Mesodermal cell (in vitro differentiated cells): ENCODE measurements around the gene DNAJB9.

Source experiments
- H3K27ac ChIP-seq: 2 replicates; pipeline ENCODE4 v1.7.0; 2013; ENCODE audit warnings: mild to moderate bottlenecking, low read depth, low read length, moderate library complexity; ENCODE audit not compliant: severe bottlenecking
- H3K36me3 ChIP-seq: 2 replicates; pipeline ENCODE4 v1.7.1; 2013; ENCODE audit warnings: mild to moderate bottlenecking, low read length, moderate library complexity; ENCODE audit not compliant: control insufficient read depth, insufficient read depth
- H3K4me1 ChIP-seq: one replicate; pipeline ENCODE4 v1.7.1; 2013; ENCODE audit warnings: mild to moderate bottlenecking, low read length; ENCODE audit not compliant: insufficient read depth, control insufficient read depth, poor library complexity, severe bottlenecking
- H3K4me3 ChIP-seq: 2 replicates; pipeline ENCODE4 v1.7.0; 2013; ENCODE audit warnings: low read length, control low read depth, mild to moderate bottlenecking; ENCODE audit not compliant: insufficient read depth, poor library complexity, severe bottlenecking; ENCODE audit errors: extremely low read depth
- H3K9me3 ChIP-seq: 2 replicates; pipeline ENCODE4 v1.7.1; 2013; ENCODE audit warnings: mild to moderate bottlenecking, low read length, moderate library complexity; ENCODE audit not compliant: control insufficient read depth
- WGBS, 2 experiments: methylation state at CpG; one replicate each; pipeline ENCODE4 v1.1.5; 2013; ENCODE audit warnings: missing lambda C conversion rate in 2 of 2; ENCODE audit not compliant: insufficient coverage in 2 of 2; 5-methylcytosine and 5-hydroxymethylcytosine counted together

Gene DNAJB9

GRCh38 chr7:108605559-108606201, 36.0 kb downstream of the DNAJB9 start:
- Histone ChIP-seq H3K9me3 (no peaks in the 10 kb centered on the region), H3K36me3 (no peaks in the 10 kb centered on the region), H3K4me1 (no peaks in the 10 kb centered on the region), H3K27ac (no peak overlapping the region), H3K4me3 (no peak overlapping the region)
- 93 to 100% methylated on average over 3 to 5 of the region's 7 CpGs for WGBS, 2 experiments

GRCh38 chr7:108609643-108610042, 40.0 kb downstream of the DNAJB9 start:
- H3K4me1 ChIP-seq, result no peaks in the 10 kb centered on the region
- H3K4me3 ChIP-seq, result no peak overlapping the region
- WGBS, 2 experiments, result 100% methylated on average over 1 of the region's 2 CpGs; no CpG with 5 or more reads in 1 of the 2 experiments
- H3K27ac ChIP-seq, result no peak overlapping the region
- H3K36me3 ChIP-seq, result no peaks in the 10 kb centered on the region
- no peaks in the 10 kb centered on the region for H3K9me3 ChIP-seq

GRCh38 chr7:108611268-108611667, 41.6 kb downstream of the DNAJB9 start:
- no peaks in the 10 kb centered on the region for H3K36me3 ChIP-seq

GRCh38 chr7:108613147-108613948, 43.7 kb downstream of the DNAJB9 start:
- Histone ChIP-seq H3K4me3 (no peak overlapping the region), H3K4me1 (no peaks in the 10 kb centered on the region), H3K27ac (no peak overlapping the region), H3K36me3 (no peaks in the 10 kb centered on the region), H3K9me3 (no peaks in the 10 kb centered on the region)
- WGBS, 2 experiments, result 20 to 60% methylated on average over 1 to 2 of the region's 5 CpGs

More at GRCh38 chr7:108611268-108611667, 41.6 kb downstream of the DNAJB9 start:
- Histone ChIP-seq H3K27ac (no peak overlapping the region), H3K9me3 (no peaks in the 10 kb centered on the region), H3K4me1 (no peaks in the 10 kb centered on the region), H3K4me3 (no peak overlapping the region)
- WGBS, 2 experiments, result 80% methylated on average over 1 of the region's 4 CpGs; no CpG with 5 or more reads in 1 of the 2 experiments

GRCh38 chr7:108613949-108614381, 44.3 kb downstream of the DNAJB9 start:
- WGBS, 2 experiments, result 92 to 96% methylated on average over 2 to 3 of the region's 4 CpGs
- H3K27ac ChIP-seq, result no peak overlapping the region
- H3K36me3 ChIP-seq, result no peaks in the 10 kb centered on the region
- no peaks in the 10 kb centered on the region for H3K9me3 ChIP-seq
- no peak overlapping the region for H3K4me3 ChIP-seq
- H3K4me1 ChIP-seq, result no peaks in the 10 kb centered on the region

- no peak overlapping the region for H3K27ac ChIP-seq
- WGBS, 2 experiments, result 85 to 94% methylated on average over 2 to 3 of the region's 3 CpGs
- no peaks in the 10 kb centered on the region for H3K4me1 ChIP-seq
- H3K9me3 ChIP-seq, result no peaks in the 10 kb centered on the region
- no peak overlapping the region for H3K4me3 ChIP-seq
- no peaks in the 10 kb centered on the region for H3K36me3 ChIP-seq
Observed at GRCh38 chr7:108614896-108615295, 45.2 kb downstream of the DNAJB9 start.

- Histone ChIP-seq H3K27ac (no peak overlapping the region), H3K36me3 (no peaks in the 10 kb centered on the region), H3K4me1 (no peaks in the 10 kb centered on the region), H3K4me3 (no peak overlapping the region), H3K9me3 (no peaks in the 10 kb centered on the region)
- 90 to 100% methylated on average over 1 to 2 of the region's 3 CpGs for WGBS, 2 experiments
Observed at GRCh38 chr7:108618056-108618455, 48.4 kb downstream of the DNAJB9 start.

- H3K27ac ChIP-seq, result no peak overlapping the region
- H3K36me3 ChIP-seq, result no peaks in the 10 kb centered on the region
- H3K4me1 ChIP-seq, result no peaks in the 10 kb centered on the region
- no peak overlapping the region for H3K4me3 ChIP-seq
- 90 to 100% methylated on average over 2 to 5 of the region's 5 CpGs for WGBS, 2 experiments
- H3K9me3 ChIP-seq, result no peaks in the 10 kb centered on the region
Observed at GRCh38 chr7:108623220-108623619, 53.5 kb downstream of the DNAJB9 start.
